Measurements from ENCODE around the gene CTSZ.

DNA sequence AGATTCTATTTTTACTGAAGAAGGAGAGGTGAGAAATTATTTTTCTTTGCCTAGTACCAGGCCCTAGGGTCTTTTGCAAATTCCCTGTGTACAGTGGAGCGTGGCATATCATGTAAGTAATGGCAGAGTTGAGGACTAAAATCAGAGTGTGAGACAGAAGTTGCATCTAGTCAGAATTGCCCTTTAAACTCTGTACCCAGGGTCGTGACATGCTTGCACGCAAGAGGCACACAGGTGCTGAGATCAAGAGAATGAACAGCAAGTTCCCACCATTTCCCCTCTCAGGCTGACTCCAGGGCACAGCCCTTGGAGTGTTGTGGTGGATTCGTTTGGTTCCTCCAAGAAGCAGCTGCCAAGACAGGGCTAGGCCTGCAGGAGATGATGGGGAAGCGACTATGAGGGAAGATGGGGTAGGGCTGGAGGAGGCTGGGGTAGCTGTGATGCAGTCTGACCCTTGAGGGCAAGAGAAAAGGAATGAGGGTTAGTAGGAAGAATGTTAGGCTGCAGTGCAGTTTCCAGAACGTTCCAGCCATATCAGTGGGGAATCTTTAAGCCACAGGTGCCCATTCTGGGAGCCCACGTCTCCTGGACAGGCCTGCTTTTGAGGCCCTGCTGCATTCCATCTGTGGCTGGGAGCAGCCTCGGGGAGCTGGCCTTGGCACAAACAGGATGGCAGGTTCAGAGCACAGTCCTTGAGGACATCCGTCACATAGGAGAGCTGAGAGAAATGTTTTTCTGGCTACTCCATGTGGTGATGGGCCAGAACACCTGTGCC is 19.1 kb downstream of the CTSZ start:
- TF ChIP-seq, protein P1, sequence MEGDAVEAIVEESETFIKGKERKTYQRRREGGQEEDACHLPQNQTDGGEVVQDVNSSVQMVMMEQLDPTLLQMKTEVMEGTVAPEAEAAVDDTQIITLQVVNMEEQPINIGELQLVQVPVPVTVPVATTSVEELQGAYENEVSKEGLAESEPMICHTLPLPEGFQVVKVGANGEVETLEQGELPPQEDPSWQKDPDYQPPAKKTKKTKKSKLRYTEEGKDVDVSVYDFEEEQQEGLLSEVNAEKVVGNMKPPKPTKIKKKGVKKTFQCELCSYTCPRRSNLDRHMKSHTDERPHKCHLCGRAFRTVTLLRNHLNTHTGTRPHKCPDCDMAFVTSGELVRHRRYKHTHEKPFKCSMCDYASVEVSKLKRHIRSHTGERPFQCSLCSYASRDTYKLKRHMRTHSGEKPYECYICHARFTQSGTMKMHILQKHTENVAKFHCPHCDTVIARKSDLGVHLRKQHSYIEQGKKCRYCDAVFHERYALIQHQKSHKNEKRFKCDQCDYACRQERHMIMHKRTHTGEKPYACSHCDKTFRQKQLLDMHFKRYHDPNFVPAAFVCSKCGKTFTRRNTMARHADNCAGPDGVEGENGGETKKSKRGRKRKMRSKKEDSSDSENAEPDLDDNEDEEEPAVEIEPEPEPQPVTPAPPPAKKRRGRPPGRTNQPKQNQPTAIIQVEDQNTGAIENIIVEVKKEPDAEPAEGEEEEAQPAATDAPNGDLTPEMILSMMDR (IDR thresholded peaks at IDR 0.05; ENCODE audit: low read depth, low read length) = no peak
- TF ChIP-seq, protein P2, sequence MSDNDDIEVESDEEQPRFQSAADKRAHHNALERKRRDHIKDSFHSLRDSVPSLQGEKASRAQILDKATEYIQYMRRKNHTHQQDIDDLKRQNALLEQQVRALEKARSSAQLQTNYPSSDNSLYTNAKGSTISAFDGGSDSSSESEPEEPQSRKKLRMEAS (IDR thresholded peaks at IDR 0.05; ENCODE audit: low read depth, low read length) = no peak
- TF ChIP-seq POLR2A (IDR thresholded peaks at IDR 0.05; ENCODE audit: extremely low read depth, insufficient read length) = no peak

Measured in NB4 (cell line).